SK-N-SH treated with all-trans-retinoic acid at 6 μM for 48 hours (cell line): ENCODE data around the gene RAB7A.

Source experiments
- ARNTL ChIP-seq: fragments of 450-650 bp; formaldehyde crosslinking; IDR thresholded peaks from 2 replicates; pipeline ENCODE4 v1.5.0; 2020; ENCODE audit warnings: low read depth, mild to moderate bottlenecking, moderate library complexity, borderline replicate concordance
- CSRNP3 ChIP-seq: fragments of 250-450 bp; sonication (Bioruptor Pico); IDR thresholded peaks from 2 replicates; pipeline ENCODE4 v1.5.1; 2021; ENCODE audit warnings: mild to moderate bottlenecking, moderate library complexity
- ESRRG ChIP-seq: fragments of 250-450 bp; sonication (Bioruptor Pico); IDR thresholded peaks from 2 replicates; pipeline ENCODE4 v1.6.1; 2021; ENCODE audit warnings: mild to moderate bottlenecking
- GLIS3 ChIP-seq: fragments of 250-450 bp; sonication (Bioruptor Pico); IDR thresholded peaks from 2 replicates; pipeline ENCODE4 v1.5.0; 2020; ENCODE audit warnings: mild to moderate bottlenecking, moderate library complexity
- POU6F1 ChIP-seq: fragments of 250-450 bp; sonication (Bioruptor Pico); IDR thresholded peaks from 2 replicates; pipeline ENCODE4 v1.8.0; 2021; ENCODE audit warnings: low read depth, mild to moderate bottlenecking, moderate library complexity, borderline replicate concordance
- SNAI2 ChIP-seq: fragments of 250-450 bp; sonication (Bioruptor Pico); IDR thresholded peaks from 2 replicates; pipeline ENCODE4 v1.5.0; 2020; ENCODE audit warnings: mild to moderate bottlenecking, moderate library complexity
- TOX ChIP-seq: fragments of 250-450 bp; sonication (Bioruptor Pico); IDR thresholded peaks from 2 replicates; pipeline ENCODE4 v1.8.0; 2021; ENCODE audit warnings: mild to moderate bottlenecking, moderate library complexity, borderline replicate concordance
- TSHZ2 ChIP-seq: fragments of 250-450 bp; sonication (Bioruptor Pico); IDR thresholded peaks from 2 replicates; pipeline ENCODE4 v1.5.0; 2020; ENCODE audit warnings: mild to moderate bottlenecking, moderate library complexity
- ZC3H10 ChIP-seq: fragments of 250-450 bp; sonication (Bioruptor Pico); IDR thresholded peaks from 2 replicates; pipeline ENCODE4 v1.5.1; 2021; ENCODE audit warnings: mild to moderate bottlenecking, moderate library complexity
- ZFP3 ChIP-seq: fragments of 250-450 bp; sonication (Bioruptor Pico); IDR thresholded peaks from 2 replicates; pipeline ENCODE4 v1.5.0; 2020; ENCODE audit warnings: mild to moderate bottlenecking, moderate library complexity
- ZFP30 ChIP-seq: fragments of 450-650 bp; formaldehyde crosslinking; IDR thresholded peaks from 2 replicates; pipeline ENCODE4 v1.5.0; 2022; ENCODE audit warnings: mild to moderate bottlenecking, moderate library complexity
- TF ChIP-seq, protein P1 (sequence below): fragments of 250-450 bp; sonication (Bioruptor Pico); IDR thresholded peaks from 2 replicates; pipeline ENCODE4 v1.5.1; 2020; ENCODE audit warnings: low read depth, mild to moderate bottlenecking, moderate library complexity

DNA sequence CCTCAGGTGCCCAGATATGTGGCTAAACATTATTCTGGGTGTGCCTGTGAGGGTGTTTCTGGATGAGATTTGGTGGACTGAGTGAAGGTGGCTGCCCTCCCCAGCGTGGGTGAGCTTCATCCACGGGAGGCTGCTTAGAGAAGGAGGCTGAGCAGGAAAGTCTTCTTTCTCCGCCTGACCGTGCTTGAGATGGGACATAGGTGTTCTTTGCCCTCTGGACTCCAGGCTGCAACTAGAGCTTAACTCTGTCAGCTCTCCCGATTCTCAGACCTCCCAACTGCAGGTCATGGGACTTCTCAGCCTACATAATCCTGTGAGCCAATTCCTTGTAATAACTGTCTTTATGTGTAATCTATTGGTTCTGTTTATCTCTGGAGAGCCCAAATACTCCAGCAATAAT is 34.1 kb downstream of the RAB7A start:
- TF ChIP-seq ESRRG (no peak), ZFP30 (CRISPR knock-in tag) (no peak), POU6F1 (no peak), SNAI2 (CRISPR knock-in tag) (no peak), ZFP3 (CRISPR knock-in tag) (no peak), ARNTL (CRISPR knock-in tag) (no peak), ZC3H10 (no peak), GLIS3 (CRISPR knock-in tag) (no peak), TSHZ2 (CRISPR knock-in tag) (no peak), CSRNP3 (no peak), TOX (no peak)
- TF ChIP-seq, protein P1, sequence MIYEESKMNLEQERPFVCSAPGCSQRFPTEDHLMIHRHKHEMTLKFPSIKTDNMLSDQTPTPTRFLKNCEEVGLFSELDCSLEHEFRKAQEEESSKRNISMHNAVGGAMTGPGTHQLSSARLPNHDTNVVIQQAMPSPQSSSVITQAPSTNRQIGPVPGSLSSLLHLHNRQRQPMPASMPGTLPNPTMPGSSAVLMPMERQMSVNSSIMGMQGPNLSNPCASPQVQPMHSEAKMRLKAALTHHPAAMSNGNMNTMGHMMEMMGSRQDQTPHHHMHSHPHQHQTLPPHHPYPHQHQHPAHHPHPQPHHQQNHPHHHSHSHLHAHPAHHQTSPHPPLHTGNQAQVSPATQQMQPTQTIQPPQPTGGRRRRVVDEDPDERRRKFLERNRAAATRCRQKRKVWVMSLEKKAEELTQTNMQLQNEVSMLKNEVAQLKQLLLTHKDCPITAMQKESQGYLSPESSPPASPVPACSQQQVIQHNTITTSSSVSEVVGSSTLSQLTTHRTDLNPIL, result no peak
